ENCODE measurements around the gene ATXN10.

GRCh38 chr22:45818424-45819085, 146.9 kb downstream of the ATXN10 start:
- TF ChIP-seq CTCF (IDR thresholded peaks at IDR 0.05; ENCODE audit: insufficient read depth, low read length), result no peak
- no peak for TF ChIP-seq POLR2AphosphoS5 (IDR thresholded peaks at IDR 0.05; ENCODE audit: low read depth)
- TF ChIP-seq REST (IDR thresholded peaks at IDR 0.05; ENCODE audit: insufficient replicate concordance, low read depth), result no peak

All from HL-60 (cell line).